HEK293 (cell line): ENCODE measurements around the gene TRAP1.

Source experiments
- CTCF ChIA-PET: fragments of 350-600 bp; formaldehyde crosslinking; extraction: SDS; loops from one replicate; lab custom pipeline; 2021; ENCODE audit warnings: antibody characterized with exemption; lab: Yijun Ruan, JAX
- POLR2A ChIA-PET: fragments of 300-600 bp; formaldehyde crosslinking; extraction: SDS; loops from one replicate; lab custom pipeline; 2020; ENCODE audit warnings: antibody characterized with exemption, inconsistent platforms; lab: Yijun Ruan, JAX
- H3K27ac ChIP-seq: fragments of 200-500 bp; sonication (Bioruptor generic); 2 replicates; pipeline ENCODE4 v1.5.1; 2014; ENCODE audit warnings: low read depth, low read length, control low read depth, inconsistent platforms; ENCODE audit errors: extremely low read depth
- H3K36me3 ChIP-seq, 2 experiments: fragments of 200-500 bp in 1 of 2; sonication (Bioruptor generic) in 1 of 2; 1 replicate in 1 of 2; 2 replicates in 1 of 2; pipeline ENCODE4 v1.5.1; 2014 to 2017; ENCODE audit warnings: inconsistent platforms in 2 of 2, low read length in 2 of 2; ENCODE audit not compliant: control insufficient read depth in 2 of 2, insufficient read depth in 1 of 2
- H3K4me1 ChIP-seq: fragments of 200-500 bp; sonication (Bioruptor generic); 2 replicates; pipeline ENCODE4 v1.5.1; 2014; ENCODE audit warnings: mild to moderate bottlenecking, low read length, inconsistent platforms; ENCODE audit not compliant: control insufficient read depth, insufficient read depth
- H3K4me3 ChIP-seq: 2 replicates; pipeline ENCODE4 v1.5.1; 2011; ENCODE audit warnings: low read depth, mild to moderate bottlenecking, control low read depth, low read length, moderate library complexity
- H3K9me3 ChIP-seq: fragments of 200-500 bp; sonication (Bioruptor generic); 2 replicates; pipeline ENCODE4 v1.5.1; 2014; ENCODE audit warnings: low read depth, low read length, inconsistent platforms; ENCODE audit not compliant: control insufficient read depth, insufficient read depth
- AEBP2 ChIP-seq: fragments of 450-650 bp; formaldehyde crosslinking; IDR thresholded peaks from 2 replicates; pipeline ENCODE4 v1.5.1; 2016; ENCODE audit warnings: missing biosample characterization, missing genetic modification characterization, borderline replicate concordance
- BCL6B ChIP-seq: fragments of 450-650 bp; formaldehyde crosslinking; IDR thresholded peaks from 2 replicates; pipeline ENCODE4 v1.5.1; 2017; ENCODE audit warnings: missing biosample characterization, missing genetic modification characterization
- HIC1 ChIP-seq: fragments of 450-650 bp; formaldehyde crosslinking; IDR thresholded peaks from 2 replicates; pipeline ENCODE4 v1.5.1; 2016; ENCODE audit warnings: missing biosample characterization, missing genetic modification characterization
- KLF9 ChIP-seq: fragments of 450-650 bp; formaldehyde crosslinking; IDR thresholded peaks from 2 replicates; pipeline ENCODE4 v1.5.1; 2016; ENCODE audit warnings: missing biosample characterization, missing genetic modification characterization, low read depth
- SCRT1 ChIP-seq: fragments of 450-650 bp; formaldehyde crosslinking; IDR thresholded peaks from 2 replicates; pipeline ENCODE4 v1.5.1; 2016; ENCODE audit warnings: missing biosample characterization, missing genetic modification characterization, borderline replicate concordance
- SETDB1 ChIP-seq: IDR thresholded peaks from one replicate; pipeline ENCODE4 v1.6.1; 2017; ENCODE audit warnings: mild to moderate bottlenecking, low read length, moderate library complexity, mixed read lengths; ENCODE audit not compliant: insufficient read length
- ZBTB20 ChIP-seq: fragments of 450-650 bp; formaldehyde crosslinking; IDR thresholded peaks from 2 replicates; pipeline ENCODE4 v1.5.1; 2016; ENCODE audit warnings: missing biosample characterization, missing genetic modification characterization
- ZBTB44 ChIP-seq: fragments of 450-650 bp; IDR thresholded peaks from 2 replicates; pipeline ENCODE4 v1.5.1; 2018; ENCODE audit warnings: missing biosample characterization, mild to moderate bottlenecking, missing genetic modification characterization
- ZFHX2 ChIP-seq: fragments of 450-650 bp; formaldehyde crosslinking; conservative IDR thresholded peaks from 2 replicates; pipeline ENCODE4 v1.5.1; 2016; ENCODE audit warnings: missing biosample characterization, missing genetic modification characterization
- ZNF10 ChIP-seq: fragments of 450-650 bp; formaldehyde crosslinking; IDR thresholded peaks from 2 replicates; pipeline ENCODE4 v1.5.1; 2017; ENCODE audit warnings: missing biosample characterization, missing genetic modification characterization
- ZNF211 ChIP-seq: fragments of 450-650 bp; formaldehyde crosslinking; IDR thresholded peaks from 2 replicates; pipeline ENCODE4 v1.5.1; 2016; ENCODE audit warnings: low read depth, missing biosample characterization, missing genetic modification characterization
- ZNF292 ChIP-seq: fragments of 450-650 bp; formaldehyde crosslinking; IDR thresholded peaks from 2 replicates; pipeline ENCODE4 v1.5.1; 2016; ENCODE audit warnings: low read depth, missing biosample characterization, missing genetic modification characterization, borderline replicate concordance
- ZNF324 ChIP-seq: fragments of 450-650 bp; formaldehyde crosslinking; IDR thresholded peaks from 2 replicates; pipeline ENCODE4 v1.5.1; 2016; ENCODE audit warnings: missing biosample characterization, missing genetic modification characterization
- ZNF350 ChIP-seq: fragments of 450-650 bp; formaldehyde crosslinking; IDR thresholded peaks from 2 replicates; pipeline ENCODE4 v1.5.0; 2017; ENCODE audit warnings: missing biosample characterization, mild to moderate bottlenecking, missing genetic modification characterization
- ZNF48 ChIP-seq: fragments of 450-650 bp; formaldehyde crosslinking; IDR thresholded peaks from 2 replicates; pipeline ENCODE4 v1.5.1; 2016; ENCODE audit warnings: missing biosample characterization, missing genetic modification characterization
- ZNF549 ChIP-seq: fragments of 450-650 bp; IDR thresholded peaks from 2 replicates; pipeline ENCODE4 v1.5.1; 2018; ENCODE audit warnings: missing biosample characterization, missing genetic modification characterization, mild to moderate bottlenecking, inconsistent platforms, moderate library complexity
- ZNF561 ChIP-seq: fragments of 450-650 bp; IDR thresholded peaks from 2 replicates; pipeline ENCODE4 v1.5.1; 2018; ENCODE audit warnings: missing biosample characterization, missing genetic modification characterization, borderline replicate concordance
- TF ChIP-seq, protein P1 (sequence below): fragments of 450-650 bp; formaldehyde crosslinking; IDR thresholded peaks from 2 replicates; pipeline ENCODE4; 2016; ENCODE audit warnings: missing biosample characterization, missing genetic modification characterization
- TF ChIP-seq, protein P2 (sequence below): fragments of 450-650 bp; formaldehyde crosslinking; IDR thresholded peaks from 2 replicates; pipeline ENCODE4 v1.5.1; 2016; ENCODE audit warnings: missing biosample characterization, missing genetic modification characterization

The TRAP1 gene

GRCh38 chr16:3640632-3641501 is 76.5 kb downstream of the TRAP1 start:
- ChIA-PET CTCF (no interaction called here), POLR2A (no interaction called here)
- no peak overlapping the region for H3K4me3 ChIP-seq
- TF ChIP-seq KLF9 (tag by site-specific recombination) (peak; percentile 51; the same call in 1 of the 2 replicates), ZNF292 (tag by site-specific recombination) (no peak)
- no peak overlapping the region for H3K27ac ChIP-seq
- peaks cover 3% of the 10 kb centered on the region; the same call in 1 of the 2 replicates for H3K4me1 ChIP-seq
- H3K36me3 ChIP-seq: peaks cover 0 to 10% of the 10 kb centered on the region in 2 experiments; a peak in 2 of 3 replicates
- H3K9me3 ChIP-seq: no peaks in the 10 kb centered on the region

DNA sequence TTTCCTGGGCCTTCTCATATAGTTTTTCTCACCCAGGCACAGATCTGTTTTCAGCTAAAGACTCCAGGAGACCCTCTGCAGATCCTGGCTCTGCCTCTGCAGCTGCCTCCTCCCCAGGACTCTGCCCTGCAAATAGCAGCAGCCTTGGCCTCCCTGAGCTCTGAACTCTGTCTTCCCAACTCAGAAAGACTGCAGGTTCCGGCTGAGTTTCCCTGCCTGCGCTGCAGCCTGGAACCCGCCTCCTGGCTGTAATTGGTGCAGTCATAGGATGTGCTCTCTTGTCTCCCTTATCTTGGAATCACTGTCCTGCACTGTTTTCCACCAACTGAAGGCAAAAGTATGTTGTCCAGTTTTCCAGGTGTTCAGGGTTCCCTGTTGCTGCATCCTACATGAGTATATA is 77.1 kb downstream of the TRAP1 start:
- Histone ChIP-seq H3K4me1 (no peaks in the 10 kb centered on the region), H3K36me3 (peaks cover 0 to 10% of the 10 kb centered on the region in 2 experiments; a peak in 2 of 3 replicates), H3K9me3 (no peaks in the 10 kb centered on the region), H3K27ac (no peak overlapping the region), H3K4me3 (no peak overlapping the region)
- POLR2A ChIA-PET: no interaction called here
- TF ChIP-seq ZNF48 (tag by site-specific recombination): no peak
- TF ChIP-seq ZBTB20: no peak
- no peak for TF ChIP-seq SCRT1
- CTCF ChIA-PET: no interaction called here

DNA sequence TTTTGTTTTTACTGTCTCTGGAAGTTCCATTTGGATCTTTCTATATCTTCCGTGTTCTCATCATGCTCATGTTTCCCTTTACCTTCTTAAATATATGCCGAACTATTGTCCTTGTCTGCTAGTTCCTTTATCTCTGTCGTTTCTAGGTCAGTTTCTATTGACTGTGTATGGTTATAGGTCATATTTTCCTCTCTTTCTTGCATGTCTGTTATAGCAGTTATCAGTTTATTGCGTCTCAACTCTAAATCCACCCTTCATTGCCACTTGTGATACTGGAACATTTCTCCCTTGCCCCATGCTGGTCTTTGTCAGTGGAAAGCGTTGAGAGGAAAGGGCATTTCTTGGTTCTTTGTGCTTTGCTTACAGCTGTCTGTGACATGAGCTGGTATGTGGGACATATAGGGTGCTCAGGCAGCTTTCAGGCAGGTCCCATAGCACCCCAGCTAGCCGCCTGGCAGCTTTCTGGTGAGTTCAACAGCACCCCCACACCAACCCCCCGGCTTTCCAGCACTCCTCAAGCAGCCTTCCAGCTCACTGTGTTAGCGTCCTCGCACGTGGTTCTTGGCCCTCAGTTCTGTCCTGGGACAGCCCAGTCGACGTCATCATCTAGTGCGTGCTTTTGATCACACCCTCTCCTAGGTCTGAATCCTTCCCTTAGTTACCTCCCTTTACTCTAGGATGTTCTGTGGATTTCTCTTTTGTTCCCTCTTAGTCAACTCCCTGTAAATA is 78.2 kb downstream of the TRAP1 start:
- ChIA-PET POLR2A (no interaction called here), CTCF (interaction anchor here (0.6 kb wide), 1 partner anchor 9 kb away, joined by 4 read pairs; no protein-coding TSS in a partner anchor)
- Histone ChIP-seq H3K4me1 (no peaks in the 10 kb centered on the region), H3K27ac (no peak overlapping the region), H3K36me3 (peaks cover 0 to 10% of the 10 kb centered on the region in 2 experiments; a peak in 2 of 3 replicates), H3K4me3 (no peak overlapping the region), H3K9me3 (no peaks in the 10 kb centered on the region)
- TF ChIP-seq ZNF324: no peak
- no peak for TF ChIP-seq ZNF561 (tag by site-specific recombination)
- TF ChIP-seq ZNF350 (tag by site-specific recombination): no peak
- TF ChIP-seq, protein P1, sequence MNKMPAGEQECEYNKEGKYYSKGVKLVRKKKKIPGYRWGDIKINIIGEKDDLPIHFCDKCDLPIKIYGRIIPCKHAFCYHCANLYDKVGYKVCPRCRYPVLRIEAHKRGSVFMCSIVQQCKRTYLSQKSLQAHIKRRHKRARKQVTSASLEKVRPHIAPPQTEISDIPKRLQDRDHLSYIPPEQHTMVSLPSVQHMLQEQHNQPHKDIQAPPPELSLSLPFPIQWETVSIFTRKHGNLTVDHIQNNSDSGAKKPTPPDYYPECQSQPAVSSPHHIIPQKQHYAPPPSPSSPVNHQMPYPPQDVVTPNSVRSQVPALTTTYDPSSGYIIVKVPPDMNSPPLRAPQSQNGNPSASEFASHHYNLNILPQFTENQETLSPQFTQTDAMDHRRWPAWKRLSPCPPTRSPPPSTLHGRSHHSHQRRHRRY (tag by site-specific recombination): no peak
- TF ChIP-seq ZNF10 (tag by site-specific recombination): no peak
- no peak for TF ChIP-seq HIC1 (tag by site-specific recombination)
- no peak for TF ChIP-seq ZFHX2 (tag by site-specific recombination)
- TF ChIP-seq ZNF211 (tag by site-specific recombination): no peak
- no peak for TF ChIP-seq AEBP2 (tag by site-specific recombination)
- no peak for TF ChIP-seq SETDB1
- no peak for TF ChIP-seq ZBTB44 (tag by site-specific recombination)
- TF ChIP-seq BCL6B (tag by site-specific recombination): no peak
- TF ChIP-seq ZNF549 (tag by site-specific recombination): no peak
- TF ChIP-seq, protein P2, sequence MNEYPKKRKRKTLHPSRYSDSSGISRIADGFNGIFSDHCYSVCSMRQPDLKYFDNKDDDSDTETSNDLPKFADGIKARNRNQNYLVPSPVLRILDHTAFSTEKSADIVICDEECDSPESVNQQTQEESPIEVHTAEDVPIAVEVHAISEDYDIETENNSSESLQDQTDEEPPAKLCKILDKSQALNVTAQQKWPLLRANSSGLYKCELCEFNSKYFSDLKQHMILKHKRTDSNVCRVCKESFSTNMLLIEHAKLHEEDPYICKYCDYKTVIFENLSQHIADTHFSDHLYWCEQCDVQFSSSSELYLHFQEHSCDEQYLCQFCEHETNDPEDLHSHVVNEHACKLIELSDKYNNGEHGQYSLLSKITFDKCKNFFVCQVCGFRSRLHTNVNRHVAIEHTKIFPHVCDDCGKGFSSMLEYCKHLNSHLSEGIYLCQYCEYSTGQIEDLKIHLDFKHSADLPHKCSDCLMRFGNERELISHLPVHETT (tag by site-specific recombination): no peak
